Stimulated activated CD8-positive, alpha-beta memory T cell treated with anti-CD3 and anti-CD28 coated beads, Interleukin-12 subunit alpha, Interleukin-12 subunit beta, amount 100 ng/mL, for 24 hours (primary cell): Measurements from ENCODE around the gene TKT.

Experiments
- DNase-seq: peaks from one replicate; pipeline ENCODE4 v3.0.0-alpha.2; 2020; ENCODE audit errors: extremely low read depth

Gene TKT

DNA sequence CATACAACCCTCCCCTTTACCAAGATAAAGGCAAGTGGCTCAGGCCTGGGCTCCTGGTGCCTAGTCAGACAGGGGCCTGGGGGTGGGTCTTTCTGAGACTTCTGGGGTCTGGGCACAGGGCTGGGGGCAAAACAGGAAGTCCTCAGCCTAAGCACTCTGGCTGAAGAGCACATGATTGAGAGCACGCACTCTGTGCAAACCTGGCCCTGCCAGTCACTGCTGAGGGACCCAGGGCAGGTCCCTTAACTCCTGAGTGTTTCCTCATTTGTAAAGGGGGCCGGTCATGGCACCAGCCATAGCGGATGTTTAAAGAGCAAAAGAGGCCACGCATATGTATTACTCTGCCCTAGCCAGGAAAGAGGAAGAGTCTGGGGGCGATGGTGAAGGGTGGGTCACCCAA lies 16.0 kb downstream of the TKT start:
- no peak for DNase-seq

GRCh38 chr3:53238886-53239285 lies 16.9 kb downstream of the TKT start:
- no peak for DNase-seq

- no peak for DNase-seq
Observed at GRCh38 chr3:53238051-53238850, 17.6 kb downstream of the TKT start.

DNA sequence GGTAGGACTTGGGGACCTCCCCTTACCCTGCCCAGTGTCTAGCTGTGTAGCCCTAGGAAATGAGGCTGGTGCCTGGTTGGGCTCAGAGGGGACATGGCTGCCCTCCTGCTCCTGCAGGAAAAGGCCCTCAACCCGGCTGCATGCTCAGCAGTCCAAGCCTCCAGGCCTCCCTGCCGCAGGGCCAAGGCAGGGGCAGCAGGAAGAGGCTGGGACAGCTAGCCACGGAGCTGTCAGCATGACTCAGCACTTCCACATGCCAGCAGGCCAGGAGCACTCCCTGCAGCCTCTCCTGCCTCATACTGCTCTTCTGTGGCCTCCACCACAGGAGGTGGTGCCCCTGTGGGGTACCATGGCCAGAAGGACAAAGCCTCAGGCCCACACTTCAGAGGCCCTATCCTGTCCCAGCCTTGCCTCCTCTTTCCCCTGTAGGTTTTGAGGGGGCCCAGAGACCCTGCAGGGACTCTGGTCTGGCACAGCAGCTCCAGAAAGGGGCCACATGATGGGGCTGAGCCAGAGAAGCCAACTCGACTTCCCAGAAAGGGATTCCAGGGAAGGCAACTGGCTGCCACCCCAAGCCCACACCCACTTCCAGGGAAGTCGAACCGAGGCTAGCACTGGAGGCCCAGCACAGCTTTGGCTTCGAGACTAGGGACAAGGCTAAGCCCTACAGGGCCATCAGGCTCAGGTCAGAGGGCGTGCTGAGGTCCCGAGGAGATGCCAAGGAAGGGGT lies 19.5 kb downstream of the TKT start:
- DNase-seq, result no peak

DNA sequence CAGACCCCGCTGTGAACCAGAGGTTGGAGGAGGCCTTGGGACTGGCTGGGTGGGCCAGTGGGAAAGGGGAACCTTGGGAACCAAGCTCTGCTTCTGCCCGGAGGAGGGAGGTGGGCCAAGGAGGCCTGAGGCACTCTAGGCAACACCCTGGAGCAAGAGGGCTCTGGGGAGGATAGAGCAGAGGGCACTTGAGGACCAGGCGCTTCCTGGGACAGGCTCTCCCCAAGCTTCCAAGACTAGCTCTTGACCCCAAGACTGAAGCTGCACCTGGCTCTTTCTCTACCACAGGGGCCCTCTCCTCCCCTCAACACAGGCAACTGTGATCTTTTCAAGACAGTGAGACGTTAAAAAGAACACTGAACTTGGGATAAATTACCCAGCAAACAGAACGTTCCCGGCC lies 20.3 kb downstream of the TKT start:
- no peak for DNase-seq

- DNase-seq, result no peak
Observed at GRCh38 chr3:53234841-53235232, 21.0 kb downstream of the TKT start.

GRCh38 chr3:53234130-53234840 lies 21.5 kb downstream of the TKT start:
- DNase-seq, result no peak

- no peak for DNase-seq
Observed at GRCh38 chr3:53232641-53233377, 23.0 kb downstream of the TKT start.

DNA sequence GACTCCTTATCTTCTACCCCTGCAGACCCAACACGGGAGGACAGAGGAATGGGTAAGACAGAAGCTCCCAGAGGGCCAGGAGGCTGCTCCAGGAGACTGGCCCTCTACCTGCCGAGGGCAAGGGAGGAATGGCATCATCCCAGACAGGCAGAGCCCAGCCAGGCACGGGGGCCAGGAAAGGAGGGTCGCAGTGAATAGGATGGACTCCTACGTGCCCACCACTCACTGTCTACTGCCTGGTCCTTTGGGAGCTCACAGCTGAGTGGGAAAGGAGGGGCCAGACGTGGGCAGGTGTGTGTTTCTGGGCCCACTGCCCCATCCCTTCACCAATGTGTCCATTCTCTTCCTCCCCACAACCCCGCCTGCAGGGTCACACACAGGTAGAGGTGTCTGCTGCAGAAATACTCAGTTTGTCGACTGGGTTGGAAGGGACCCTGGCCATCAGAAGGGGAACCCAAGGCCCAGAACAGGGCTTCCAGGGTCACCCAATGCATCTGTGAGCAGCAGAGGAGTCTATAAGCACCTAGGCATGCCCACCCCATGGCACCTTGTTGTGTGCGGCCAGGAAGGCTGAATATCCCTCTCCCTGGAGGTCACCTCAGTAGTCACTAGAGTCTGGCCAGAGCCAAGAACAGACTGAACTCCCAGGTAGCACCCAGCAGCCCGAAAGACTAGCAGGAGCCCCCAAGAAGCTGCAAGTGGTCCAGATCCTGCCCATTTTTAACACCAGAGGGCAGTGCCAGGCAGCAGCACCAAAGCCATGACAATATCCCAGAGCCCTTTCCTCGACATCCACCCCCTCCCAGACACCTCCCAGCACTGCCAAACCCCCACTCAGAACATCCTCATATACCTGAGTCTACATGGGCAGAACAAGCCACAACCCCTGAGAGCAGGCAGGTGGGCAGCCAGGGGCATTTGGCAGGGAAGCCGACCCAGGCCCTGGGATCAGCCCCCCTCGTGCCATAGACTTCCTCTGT lies 24.0 kb downstream of the TKT start:
- no peak for DNase-seq

DNA sequence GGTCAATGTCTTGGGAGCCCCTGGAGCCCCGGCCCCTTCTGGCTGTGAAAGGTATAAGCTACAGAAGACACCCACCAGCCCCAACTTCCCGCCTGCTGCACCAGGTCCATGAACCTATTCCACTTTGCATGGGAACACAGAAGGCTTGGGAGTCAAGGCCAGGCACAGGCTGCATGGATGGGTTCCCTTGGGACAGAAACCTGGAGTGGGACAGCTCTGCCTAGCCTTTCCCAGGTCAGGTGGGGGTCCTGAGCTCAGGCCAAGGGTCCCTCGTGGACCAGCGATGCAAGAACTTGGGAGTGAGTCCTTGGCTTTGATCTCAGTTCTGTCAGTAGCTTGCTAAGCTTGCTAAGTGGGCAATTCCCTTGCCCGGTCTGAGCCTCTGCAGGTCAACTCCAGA lies 25.0 kb downstream of the TKT start:
- no peak for DNase-seq

DNA sequence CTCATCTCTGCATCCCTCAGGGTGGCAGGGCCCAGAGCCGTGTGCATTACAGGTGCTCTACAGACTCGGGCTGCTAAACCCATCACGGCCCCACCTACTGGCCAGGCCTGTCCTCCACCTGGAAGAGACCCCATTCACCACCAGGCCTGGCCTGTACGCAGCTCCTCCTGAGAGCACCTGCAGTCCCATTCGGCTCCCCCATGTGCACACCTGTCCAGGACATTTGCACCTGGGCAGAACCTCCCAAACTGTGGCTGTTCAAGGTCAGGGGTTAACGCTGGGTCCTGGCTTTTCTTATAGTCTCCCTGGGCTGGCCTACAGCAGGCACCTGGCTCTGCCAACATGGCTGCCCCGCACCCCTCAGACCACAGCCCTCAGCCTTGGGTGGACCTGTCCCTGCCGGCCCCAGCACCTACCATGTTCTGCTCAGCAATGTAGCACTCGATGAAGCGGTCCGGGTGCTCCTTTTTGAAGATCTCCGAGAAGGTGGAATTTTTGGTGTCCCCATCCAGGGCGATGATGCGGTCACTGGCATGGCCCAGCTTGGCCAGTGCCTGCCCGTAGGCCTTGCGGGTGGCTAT lies 25.7 kb downstream of the TKT start:
- no peak for DNase-seq

DNA sequence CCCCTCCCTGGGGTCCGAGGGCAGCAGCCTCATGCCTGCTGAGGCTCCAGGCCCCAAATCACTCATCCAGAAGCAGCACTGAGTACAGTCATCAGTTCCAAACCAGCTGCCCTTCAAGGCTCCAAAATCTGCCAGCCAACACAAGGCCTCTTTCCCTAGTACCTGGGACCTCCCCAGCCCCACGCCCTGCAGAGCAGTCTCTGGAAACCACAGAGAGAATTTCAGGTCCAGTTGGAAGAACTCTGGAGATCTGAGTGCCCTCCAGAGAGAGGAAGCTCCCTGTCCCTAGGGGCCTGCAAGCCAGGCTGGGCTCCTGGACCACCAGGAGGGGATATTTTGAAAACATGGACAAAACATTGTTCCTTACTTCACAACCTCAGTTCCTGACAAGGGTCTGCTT lies 26.2 kb downstream of the TKT start:
- no peak for DNase-seq

GRCh38 chr3:53229171-53229570 lies 26.7 kb downstream of the TKT start:
- DNase-seq, result no peak

DNA sequence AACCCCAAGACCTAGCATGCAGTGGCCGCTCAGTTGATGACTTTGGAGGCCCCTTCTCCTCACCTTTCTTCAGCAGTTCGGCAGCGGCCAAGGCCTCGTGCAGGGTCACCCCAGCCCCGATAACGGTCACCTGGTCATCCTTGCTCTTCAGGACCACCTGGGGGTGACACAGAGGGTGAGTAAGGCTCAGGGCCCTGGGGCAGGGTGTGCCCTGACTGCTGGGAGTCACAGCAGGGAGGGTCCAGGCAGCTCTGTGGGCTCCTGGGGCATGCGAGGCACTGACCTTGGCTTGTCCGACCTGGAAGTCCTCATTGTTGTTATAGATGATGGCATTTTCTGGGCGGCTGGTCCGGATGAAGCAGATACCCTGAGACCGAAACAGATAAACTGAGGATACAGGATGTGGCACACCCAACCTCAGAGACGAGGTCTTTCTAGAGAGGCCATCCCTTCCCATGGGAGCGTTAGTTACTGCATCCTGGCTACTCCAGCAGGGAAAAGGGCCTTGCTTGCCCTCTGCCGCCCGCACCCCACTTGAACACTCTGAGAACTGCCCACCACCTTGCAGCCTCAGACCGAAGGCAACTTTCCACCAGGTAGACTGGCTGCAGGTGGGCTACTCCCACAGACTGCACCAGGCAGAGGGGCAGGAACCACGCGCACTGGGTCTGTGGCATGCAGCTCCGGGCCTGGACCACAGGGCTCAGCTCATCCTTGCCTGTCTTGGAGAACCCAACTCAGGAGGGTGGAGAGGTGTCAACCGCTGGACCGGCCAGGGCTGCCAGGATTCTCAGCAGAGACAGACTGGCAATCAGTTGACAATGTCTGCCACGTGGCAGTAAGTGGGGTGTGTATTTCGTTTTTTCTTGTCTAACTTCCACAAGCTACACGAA lies 27.6 kb downstream of the TKT start:
- DNase-seq, result no peak

GRCh38 chr3:53226841-53227407 lies 28.9 kb downstream of the TKT start:
- no peak for DNase-seq

DNA sequence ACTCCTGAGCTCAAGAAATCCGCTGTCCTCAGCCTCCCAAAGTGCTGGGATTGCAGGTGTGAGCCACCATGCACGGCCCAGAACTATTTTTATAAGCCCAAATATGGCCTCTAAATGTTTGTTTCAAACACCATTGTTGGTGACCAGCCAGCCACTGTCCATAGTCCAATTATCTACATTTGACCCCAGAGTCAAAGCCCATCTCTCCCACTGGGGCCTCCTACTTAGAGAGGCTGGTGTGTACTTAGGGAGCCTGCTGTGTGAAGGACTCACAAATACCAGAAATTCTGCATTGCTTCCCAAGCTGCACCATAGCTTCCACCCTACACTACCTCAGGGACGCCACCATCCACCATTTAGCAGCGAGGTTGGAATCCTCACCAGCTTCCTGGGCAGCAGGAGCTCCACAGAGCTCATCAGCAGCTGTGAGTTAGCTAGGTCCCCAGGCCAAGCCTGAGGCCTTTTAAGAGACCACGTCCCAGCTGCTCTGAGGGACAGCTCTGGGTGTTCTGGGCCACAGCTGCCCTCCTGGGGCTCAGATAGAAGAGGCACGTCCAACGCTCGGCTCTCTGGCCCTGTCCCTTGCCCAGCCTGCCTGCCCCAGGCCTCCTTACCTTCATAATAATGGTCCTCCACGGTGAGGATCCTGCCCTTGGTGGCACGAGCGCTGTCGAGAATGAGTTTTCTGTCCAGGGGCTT lies 29.5 kb downstream of the TKT start:
- DNase-seq, result no peak

GRCh38 chr3:53225651-53226050 lies 30.2 kb downstream of the TKT start:
- no peak for DNase-seq

DNA sequence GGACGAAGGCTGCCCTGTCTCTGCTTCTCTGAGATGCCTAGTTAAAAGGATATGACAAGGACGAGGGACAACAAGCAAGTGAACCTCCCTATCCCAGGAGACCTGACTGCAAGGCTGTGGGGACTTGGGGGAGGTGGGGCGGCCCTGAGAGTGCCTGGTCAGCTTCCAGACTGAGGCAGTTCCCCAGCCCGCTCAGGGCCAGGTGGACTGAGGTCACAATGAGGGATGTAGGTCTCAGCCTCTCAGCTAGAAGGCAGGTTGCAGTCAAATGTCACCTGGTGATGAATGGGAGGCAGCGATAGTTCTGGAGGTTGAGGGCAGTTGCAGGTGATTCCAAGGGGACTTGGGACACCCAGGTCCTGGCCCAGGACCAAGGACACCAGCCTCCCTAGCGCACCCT lies 30.6 kb downstream of the TKT start:
- no peak for DNase-seq

DNA sequence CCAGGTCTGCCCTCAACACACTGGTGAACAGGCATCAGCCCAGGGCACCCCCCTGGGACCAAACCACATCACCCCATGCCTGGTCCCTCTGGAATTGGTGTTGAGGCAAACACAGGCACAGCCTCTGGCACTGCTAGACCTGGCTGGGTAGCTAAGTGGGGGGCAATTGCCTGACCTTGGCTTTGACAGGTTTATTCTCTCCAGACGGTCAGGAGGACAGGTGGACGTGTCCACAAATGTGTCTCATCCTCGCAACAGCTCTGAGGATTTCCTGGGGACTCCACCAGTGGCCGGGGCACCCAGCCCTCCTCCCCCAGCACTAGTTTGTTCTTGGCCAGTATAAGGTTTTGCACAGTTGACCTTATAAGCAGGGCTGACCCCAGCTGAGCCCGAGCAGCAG lies 31.3 kb downstream of the TKT start:
- no peak for DNase-seq
